GM21526 (cell line): ENCODE data around the gene CAMSAP3.

Source experiments
- ATAC-seq: cut with Tn5 transposase; IDR thresholded peaks from one replicate; pipeline ENCODE4 v1.9.1; 2021; ENCODE audit warnings: moderate library complexity; ENCODE audit not compliant: unreplicated experiment, low FRiP score

CAMSAP3 gene

DNA sequence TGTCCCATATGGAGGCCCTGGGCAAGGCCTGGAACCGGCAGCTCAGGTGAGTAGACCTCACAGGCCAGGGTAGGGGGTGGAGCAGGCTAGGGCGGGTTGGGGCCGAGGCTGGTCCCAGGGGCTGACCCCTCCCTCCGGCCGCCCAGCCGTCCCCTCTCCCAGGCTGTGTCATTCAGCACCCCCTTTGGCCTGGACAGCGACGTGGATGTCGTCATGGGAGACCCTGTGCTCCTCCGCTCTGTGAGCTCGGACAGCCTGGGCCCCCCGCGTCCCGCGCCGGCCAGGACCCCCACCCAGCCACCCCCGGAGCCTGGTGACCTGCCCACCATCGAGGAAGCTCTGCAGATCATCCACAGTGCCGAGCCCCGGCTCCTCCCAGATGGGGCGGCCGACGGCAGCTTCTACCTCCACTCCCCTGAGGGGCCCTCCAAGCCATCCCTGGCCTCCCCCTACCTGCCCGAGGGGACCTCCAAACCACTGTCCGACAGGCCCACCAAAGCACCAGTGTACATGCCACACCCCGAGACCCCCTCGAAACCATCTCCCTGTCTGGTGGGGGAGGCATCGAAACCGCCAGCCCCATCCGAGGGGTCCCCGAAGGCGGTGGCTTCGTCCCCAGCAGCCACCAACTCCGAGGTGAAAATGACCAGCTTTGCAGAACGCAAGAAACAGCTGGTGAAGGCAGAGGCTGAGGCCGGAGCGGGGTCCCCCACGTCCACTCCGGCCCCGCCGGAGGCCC is 16.0 kb downstream of the CAMSAP3 start:
- no peak for ATAC-seq

DNA sequence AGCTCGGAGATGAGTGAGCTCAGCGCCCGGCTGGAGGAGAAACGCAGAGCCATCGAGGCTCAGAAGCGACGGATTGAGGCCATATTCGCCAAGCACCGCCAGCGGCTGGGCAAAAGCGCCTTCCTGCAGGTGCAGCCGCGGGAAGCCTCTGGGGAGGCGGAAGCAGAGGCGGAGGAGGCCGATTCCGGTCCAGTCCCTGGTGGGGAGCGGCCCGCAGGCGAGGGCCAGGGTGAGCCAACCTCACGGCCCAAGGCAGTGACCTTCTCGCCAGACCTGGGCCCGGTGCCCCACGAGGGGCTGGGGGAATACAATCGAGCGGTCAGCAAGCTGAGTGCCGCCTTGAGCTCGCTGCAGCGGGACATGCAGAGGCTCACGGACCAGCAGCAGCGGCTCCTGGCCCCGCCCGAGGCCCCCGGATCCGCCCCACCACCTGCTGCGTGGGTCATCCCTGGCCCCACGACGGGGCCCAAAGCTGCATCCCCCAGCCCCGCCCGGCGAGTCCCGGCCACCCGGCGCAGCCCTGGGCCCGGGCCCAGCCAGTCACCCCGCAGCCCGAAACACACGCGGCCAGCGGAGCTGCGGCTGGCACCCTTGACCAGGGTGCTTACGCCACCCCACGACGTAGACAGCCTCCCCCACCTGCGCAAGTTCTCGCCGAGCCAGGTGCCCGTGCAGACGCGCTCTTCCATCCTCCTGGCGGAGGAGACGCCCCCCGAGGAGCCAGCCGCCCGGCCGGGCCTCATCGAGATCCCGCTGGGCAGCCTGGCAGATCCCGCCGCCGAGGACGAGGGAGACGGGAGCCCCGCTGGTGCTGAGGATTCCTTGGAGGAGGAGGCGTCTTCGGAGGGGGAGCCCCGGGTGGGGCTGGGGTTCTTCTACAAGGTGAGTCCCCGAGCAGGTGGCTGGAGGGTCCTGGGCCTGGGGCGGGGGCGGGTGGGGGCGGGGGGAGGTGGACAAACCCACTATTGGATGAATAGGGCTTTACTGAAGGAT is 16.9 kb downstream of the CAMSAP3 start:
- ATAC-seq: no peak

DNA sequence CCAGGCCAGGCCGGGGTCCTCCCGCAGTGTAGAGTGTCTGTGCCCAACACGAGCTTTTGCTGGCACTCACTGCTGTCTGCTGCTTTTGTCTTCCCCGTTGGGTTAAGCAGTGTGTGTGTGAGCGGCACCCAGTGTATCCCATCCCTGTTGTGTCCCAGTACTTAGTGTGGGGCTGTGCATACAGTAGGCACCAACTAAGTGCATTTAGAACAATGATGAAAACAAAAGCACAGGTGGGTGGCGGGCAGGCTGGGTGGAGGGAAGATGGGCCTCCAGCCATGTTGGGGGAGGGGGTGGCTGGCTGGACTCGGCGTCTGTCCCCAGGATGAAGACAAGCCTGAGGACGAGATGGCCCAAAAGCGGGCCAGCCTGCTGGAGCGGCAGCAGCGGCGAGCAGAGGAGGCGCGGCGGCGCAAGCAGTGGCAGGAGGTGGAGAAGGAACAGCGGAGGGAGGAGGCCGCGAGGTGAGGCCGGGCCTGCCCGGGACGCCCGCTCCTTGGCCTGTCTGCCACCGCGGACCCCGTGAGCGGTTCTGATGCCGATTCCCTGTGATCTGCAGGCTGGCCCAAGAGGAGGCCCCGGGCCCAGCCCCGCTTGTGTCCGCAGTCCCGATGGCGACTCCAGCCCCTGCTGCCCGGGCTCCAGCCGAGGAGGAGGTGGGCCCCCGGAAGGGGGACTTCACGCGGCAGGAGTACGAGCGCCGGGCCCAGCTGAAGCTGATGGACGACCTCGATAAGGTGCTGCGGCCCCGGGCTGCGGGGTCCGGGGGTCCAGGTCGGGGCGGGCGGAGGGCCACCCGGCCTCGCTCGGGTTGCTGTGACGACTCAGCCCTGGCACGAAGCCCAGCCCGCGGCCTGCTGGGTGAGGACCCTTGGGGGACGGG is 19.4 kb downstream of the CAMSAP3 start:
- no peak for ATAC-seq

DNA sequence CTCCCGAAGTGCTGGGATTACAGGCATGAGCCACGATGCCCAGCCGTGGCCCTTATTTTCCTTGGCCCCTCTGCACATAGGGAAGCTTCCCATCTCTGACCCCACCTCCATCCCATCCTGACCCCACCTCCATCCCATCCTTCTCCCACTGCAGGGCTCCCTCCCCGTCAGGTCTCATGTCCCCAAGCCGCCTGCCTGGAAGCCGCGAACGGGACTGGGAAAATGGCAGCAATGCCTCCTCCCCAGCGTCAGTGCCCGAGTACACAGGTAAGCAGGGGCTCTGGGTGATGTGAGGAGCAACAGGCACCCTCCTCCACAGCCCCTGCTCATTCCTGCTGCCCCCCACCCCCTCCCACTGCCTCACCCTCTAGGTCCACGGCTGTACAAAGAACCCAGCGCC is 21.5 kb downstream of the CAMSAP3 start:
- no peak for ATAC-seq

DNA sequence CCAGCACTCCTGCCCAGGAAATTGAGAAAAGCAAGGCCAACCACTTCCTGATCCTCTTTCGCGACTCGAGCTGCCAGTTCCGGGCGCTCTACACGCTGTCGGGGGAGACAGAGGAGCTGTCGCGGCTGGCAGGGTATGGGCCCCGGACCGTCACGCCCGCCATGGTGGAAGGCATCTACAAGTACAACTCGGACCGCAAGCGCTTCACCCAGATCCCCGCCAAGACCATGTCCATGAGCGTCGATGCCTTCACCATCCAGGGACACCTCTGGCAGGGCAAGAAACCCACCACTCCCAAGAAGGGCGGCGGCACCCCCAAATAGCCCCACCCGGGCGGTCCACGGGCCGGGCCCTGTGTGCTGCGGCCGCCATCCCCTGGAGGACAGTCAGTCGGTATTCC is 22.1 kb downstream of the CAMSAP3 start:
- no peak for ATAC-seq

DNA sequence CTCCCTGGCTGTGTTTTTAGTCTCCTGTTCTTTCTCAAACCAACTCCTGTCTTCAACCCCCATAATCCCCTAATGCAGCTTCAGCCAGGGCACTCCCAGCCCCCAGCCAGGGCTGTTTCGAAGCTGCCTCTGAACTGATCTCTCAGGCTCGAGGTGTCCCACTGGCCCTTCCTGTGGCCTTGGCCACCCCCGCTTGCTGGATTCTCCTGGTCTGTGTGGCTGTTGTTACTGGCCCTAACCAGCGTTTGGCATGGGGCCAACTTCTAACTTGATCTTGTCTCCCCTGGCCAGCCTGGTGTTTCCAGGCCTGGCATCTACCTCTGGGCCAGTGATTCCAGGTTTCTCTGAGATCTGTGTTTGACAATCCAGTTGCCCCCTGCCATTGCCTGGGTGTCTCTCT is 22.7 kb downstream of the CAMSAP3 start:
- ATAC-seq: no peak

DNA sequence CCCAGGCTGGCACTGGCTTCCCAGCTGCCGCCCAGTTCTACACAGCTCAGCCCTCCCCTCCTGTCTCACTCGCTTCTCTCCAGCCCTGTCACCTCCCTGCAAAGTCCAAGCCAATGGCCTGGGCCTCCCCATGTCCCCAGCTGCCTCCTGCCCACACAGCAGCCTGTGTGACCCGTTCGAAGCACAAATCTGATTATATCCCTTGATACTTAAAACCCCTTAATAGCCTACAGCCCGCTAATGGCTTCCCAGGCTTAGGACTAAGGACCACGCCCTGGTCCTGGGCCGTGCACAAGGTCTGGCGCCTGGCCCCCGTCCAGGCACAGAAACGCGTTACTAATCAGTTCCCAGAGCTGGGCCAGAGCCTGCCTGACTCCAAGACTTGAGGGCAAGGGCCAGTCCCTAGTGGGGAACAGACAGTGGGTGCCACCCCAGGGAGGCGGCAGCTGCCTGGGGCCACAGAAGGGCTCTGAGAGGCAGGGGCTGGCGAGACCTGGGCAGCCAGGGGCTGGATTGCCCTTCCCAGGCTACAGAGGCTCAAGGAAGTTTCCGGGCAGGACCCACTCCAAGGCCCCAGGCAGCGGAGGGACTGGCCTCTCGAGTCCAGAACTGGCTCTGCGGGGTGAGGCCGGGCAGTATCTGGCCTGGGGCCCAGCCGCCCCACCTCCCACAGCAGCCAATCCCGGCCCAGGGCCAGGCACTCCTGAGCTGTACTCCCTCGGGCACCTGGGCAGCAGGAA is 23.3 kb downstream of the CAMSAP3 start:
- no peak for ATAC-seq

DNA sequence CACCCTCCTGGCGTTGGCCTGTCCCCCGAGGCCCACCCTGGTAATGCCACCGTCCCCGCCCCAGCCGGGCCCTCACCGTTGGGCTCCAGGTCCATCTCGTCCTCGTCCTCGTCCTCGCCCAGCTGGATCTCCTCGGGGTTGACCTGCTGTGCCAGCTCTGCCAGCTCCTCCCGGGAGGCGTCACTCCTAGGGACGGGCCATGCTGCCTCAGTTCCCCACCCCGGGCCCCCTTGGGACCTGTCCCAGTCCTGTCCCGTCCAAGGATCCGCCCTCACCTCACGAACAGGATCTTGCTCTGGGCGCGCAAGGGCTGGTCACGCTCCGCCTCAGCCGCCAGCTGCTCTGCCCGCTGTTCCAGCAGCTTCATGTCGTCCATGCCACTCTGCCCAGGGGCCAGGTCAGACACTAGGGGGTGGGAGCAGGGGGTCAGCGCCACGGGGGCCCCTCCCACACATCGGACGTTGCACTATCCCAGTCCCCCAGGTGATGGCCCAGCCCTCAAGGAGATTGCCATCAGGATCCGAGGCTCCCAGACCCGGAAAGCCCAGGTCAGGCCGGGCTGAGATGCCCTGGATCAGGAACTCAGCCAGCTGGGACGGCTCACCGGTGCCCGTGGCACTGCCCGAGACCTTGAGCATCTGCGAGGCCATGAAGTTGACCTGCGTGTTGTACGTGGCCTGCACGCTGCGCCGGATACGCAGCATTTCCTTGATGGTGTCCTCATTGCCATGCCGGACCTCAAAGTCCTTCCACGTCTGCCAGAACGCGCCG is 24.2 kb downstream of the CAMSAP3 start:
- ATAC-seq: no peak

DNA sequence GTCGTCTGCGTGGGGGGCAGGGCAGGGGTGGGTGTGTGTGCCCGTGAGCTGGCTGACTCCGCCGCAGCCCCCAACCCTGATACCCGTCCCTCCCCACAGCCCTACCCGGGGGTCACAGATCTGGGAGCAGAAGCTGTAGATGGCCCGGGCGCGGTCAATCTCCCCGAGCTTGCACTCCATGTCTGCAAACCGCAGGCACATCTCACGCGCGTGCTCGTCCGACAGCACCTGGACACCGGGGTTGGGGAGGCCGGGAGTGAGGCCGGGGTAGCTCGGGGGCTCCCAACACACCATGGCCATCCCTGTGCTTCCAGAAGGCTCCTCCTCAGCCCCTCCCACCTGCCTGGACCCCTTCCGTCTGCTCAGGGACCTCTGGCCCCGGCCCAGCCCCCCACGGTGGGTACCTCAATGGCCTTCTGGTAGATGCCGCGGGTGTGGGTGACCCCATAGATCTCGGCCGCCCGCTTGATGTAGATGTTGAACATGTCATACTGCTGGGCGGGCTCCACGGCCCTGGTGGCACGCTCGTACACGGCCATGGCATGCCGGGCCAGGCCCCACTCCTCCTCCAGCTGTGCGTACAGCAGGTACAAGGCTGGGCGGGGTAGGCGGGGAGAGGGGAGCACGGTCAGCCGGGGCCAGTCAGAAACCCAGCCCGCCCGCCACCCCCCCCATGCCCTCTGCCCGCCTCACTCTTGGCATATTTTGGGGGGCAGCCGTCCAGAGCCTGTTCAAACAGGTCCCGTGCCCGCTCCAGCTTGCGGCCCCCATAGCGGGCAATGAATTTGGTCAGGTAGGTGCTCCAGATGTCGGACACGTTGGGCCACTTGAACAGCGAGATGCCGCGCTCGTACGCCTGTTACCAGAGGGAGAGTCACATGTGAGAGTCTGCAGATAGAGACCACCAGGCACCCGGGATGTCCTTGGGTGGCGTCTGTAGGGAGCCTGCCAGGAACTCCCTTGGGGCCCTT is 25.1 kb downstream of the CAMSAP3 start:
- ATAC-seq: no peak

DNA sequence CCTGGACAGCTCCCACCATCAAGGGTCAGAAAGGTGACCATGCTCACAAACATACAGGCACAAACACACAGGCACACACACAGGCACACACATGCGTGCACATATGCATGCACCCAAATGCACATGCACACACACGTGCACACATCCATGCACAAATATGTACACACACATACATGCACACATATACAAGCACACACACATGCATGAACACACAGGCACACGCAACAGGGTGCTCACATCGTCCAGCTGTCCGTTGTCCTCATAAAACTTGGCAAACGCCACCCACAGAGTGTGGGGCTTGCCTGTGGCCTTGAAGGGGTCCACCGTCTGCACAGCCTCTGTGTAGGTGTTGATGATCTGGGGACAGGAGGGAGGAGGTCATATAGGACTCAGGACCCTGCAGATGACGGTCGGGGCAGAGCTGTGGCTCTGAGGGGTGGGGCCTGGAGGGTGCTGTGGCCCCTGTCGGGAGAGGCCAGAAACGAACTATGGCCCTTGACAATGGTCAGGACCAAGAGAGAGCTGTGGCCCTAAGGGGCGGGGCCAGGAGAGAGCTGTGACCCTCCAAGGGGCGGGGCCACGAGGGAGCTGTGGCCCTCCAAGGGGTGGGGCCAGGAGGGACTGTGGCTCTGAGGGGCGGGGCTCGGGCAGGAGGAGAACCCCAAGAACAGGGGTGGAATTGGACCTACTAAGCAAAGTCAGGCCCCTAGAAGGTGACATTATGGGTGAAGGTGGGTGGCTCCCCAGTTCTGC is 27.4 kb downstream of the CAMSAP3 start:
- ATAC-seq: no peak

DNA sequence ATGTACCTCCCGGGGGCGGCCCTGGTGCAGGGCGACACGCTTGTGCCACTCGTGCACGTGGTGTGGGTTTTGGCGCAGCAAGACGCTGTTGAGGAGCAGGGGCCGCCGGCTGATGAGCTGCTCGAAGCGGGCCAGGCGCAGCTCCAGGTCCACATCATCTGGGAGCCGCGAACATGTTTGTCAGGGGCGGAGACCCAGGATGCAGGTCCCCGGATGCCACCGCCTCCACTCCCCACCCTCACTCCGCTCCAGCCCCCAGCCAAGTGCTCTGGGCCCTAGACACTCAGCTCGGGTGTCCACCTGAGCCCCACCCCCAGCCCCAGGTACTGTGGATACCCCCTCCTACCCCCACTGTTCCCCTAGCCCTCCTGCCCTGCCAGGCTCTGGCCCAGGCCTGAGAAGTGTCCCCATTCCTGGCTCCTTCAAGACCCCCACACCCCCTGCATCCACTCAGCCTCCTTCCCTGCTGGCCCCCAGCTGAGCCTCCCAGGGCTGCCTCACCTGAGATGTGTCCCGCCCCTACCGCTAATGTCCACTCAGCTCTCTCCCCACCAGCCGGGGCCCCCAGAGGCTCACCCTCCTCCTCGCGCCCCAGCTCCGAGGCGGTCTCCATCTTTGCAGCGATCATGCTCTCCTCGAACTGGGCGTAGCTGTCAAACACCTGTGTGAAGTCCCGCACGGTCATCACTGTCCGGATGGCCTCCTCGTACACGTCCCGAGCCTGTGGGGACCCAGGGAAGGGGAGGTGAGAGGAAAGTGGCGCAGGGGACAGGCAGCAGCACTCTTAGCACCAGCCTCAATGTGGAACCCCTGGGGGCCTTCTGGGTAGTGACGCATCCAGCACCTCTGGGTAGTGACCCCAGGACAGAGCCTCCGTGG is 28.3 kb downstream of the CAMSAP3 start:
- ATAC-seq: no peak

DNA sequence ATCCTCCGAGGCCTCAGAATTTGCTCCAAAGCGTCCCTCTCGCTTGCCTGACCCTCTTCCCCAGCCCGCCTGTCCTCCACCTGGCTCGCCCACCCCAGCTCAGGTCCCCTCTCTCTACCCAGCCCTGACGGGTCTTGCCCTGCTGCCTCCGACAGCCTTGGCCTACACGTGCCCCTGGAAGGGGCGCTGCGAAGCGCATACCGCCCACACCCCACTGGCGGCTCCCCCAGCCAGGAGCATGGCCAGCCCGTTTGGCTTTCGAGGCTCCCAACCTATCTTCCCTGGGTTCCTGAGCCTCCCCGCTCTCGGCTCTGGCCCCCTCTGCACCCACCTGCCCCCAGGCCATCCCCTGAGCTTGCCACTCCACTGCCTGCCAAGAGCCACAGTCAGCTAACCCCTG is 29.1 kb downstream of the CAMSAP3 start:
- no peak for ATAC-seq

DNA sequence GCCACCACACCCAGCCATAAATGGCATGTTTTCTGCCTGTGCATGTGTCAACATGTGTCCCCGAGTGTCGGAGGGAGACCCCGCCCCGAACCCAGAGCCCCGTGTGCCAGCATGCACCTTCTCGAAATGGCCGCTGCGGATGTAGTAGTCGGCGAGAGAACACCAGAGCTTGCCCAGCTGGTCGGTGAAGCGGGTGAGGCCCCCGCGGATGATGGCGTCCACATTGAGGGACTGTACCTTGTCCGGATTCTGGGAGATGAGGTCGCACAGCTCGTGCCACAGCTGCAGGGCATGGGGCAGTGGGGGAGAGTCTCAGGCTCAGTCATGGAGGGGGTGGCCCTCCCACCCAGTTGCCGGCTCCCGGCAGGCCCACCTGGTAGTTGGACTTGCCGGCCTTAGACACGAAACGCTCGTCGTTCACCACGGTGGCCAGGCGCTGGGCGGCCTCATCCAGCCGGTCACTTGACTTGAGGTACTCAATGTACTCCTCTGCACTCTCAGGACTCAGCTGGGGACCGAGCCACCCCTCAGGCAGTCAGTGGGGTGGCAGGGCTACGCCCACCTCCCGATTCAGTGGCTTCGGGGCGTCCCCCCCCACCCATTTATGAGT is 30.2 kb downstream of the CAMSAP3 start:
- ATAC-seq: no peak

DNA sequence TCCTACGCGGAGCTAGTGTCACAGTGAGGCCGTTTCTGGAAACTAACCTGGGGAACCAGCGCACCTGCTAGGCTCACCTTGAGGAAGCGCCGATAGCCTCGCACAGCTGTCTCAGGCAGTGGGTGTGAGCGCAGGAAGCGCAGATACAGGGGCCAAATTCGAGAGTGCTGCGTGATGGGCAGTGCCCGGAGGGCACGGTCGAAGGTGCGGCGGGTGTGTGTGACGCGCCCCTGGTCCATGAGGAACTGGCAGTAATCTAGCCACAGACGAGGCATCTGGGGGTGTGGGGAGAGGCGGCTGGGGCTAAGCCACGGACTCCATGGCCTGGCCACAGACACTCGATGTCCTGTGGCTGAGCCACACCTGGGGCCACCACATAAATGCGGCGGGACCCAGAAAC is 31.5 kb downstream of the CAMSAP3 start:
- no peak for ATAC-seq

DNA sequence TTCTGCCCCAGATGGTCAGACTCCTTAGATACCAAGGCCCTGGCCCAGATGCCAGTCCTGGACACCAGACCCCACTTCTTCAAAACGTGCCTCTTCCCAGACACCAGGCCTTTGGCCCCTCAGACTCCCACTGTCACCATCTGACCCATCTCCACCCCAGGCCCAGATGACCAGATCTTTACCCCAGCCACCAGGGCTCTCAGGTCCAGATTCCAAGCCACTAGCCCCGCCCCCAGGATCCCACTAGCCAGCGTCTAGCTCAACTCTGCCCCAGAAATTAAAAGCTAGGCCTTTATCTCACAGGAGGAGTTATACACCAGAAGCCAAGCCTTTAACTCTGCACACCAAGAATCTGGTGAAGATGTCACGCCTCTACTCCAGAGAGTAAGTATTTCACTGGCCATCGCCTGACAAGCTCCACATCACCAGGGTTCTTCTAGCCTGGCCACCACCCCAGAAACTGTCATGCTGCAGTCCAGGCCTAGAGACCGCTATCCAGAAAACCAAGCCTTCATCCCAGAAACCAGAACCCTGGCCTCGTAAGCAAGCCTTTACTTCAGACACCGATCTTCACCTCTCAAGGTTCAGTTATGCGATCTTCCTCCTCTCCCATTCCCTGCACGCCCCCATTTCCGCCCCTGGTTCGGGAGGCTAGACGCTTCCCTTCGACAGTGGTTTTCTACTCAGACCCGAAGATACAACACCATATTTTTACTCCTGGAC is 33.1 kb downstream of the CAMSAP3 start:
- no peak for ATAC-seq
